NCI-H510A treated with DMSO at 0.1 percent for 48 hours (cell line): Measurements from ENCODE around the gene MYOM3.

Source experiments
- DNase-seq: peaks from one replicate; lab custom pipeline; 2025; lab: John Stamatoyannopoulos, UW

Gene MYOM3

DNA sequence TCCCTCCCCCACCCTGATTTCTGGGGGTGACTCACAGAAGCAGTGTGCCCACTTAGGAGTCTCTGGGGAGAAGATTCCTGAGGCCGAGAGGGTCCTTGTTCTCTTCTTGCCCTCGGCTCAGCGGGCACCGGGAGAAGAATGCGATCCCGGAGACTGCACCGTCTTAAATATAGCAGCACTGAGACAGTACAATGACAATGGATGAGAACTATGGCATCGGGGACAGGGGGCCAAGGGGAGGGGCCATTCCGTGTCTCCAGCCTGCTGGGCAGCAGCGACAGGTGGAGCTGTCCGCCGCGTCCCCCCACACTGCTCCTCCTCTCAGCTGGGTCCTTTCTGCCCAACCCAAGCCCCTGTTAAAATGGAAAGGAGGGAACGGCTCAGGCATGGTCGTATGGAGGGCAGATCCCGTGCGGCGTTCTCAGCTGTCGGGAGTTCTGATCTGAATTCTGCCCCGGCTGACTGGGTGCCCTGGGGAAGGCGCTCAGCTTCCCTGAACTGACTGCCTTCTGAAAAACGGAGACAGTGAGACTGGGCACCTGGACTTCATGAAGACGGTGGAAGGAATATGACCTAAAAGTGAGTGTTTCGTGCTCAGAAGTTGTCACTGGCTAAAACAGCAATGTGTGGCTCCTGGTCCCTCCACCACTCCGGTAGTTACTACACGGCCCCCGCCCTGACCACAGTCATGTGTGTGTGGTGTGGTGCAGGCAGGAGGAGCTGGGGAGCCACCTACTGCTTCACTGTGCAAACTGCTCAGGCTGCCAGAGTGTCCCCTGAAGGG, at the start of gene MYOM3:
Gene MYOM3 (minus strand): TSS at position 140 of the 784 bp plus-strand sequence. CDS start 3,499 bp downstream, outside the sequence.
- peak; percentile 42 for DNase-seq

DNA sequence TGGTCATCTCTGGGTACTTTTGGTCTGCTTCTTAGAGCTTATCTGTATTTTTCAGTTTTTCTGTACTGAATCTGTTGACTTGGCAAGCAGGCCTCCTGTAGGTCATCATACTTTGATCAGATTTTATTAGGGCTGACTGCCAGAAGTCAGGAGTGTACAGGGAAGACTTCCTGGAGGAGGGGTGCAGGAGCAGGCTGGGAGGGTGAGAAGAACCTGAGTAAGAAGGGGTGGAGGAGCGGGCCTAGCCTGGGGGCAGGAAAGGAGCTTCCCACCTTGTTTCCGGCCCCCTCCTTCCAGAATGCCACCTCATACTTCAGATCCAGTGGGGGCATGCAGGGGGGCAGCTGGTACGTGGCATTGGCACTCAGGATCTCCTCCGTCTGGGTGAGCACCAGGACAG, 49.3 kb upstream of the MYOM3 start:
- DNase-seq = no peak

DNA sequence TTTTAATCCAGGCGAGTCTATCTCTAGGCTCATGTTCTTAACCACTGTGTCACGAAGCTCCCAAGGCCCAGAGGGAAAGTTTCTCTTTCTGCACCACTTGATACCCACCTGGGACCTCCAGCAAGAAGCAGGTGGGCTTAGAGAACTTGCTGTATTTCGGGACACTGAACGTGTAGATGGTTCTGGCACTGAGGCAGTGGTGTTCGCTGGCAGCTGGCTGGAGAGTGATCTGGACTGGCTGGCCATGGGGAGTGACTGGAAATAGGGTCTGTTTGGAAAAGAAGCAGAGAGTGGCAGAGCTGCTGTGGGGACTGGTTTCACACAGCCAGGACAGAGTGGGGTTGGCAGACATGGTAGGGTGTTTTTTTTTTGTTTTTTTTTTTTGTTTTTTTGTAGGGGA, 47.4 kb upstream of the MYOM3 start:
- DNase-seq = no peak

DNA sequence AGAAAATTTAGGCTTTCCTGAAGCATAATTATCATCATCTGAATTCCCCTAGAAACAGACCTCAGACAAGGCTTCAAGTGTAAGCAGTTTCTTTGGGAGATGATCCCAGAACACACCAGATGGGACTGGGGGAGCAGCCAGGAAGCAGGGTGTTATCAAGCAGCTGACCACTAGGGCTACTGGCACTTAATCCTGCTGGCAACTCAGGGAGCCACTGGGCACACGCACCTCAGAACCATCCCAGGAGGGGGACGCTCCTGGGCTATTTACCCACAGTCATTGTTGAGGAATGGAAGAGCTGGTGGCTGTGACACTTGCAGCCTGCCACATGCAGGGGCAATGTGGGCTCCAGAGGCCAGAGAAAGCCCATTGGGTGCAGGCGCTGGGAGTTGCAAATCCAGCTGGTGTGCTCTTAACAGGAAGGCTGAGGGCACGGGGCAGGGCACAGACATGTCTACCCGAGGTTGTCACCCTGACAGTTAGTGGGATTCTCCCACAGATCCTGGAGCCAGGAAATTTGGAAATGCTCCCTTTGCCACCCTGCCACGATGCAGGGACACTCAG, 46.1 kb upstream of the MYOM3 start:
- DNase-seq = no peak

DNA sequence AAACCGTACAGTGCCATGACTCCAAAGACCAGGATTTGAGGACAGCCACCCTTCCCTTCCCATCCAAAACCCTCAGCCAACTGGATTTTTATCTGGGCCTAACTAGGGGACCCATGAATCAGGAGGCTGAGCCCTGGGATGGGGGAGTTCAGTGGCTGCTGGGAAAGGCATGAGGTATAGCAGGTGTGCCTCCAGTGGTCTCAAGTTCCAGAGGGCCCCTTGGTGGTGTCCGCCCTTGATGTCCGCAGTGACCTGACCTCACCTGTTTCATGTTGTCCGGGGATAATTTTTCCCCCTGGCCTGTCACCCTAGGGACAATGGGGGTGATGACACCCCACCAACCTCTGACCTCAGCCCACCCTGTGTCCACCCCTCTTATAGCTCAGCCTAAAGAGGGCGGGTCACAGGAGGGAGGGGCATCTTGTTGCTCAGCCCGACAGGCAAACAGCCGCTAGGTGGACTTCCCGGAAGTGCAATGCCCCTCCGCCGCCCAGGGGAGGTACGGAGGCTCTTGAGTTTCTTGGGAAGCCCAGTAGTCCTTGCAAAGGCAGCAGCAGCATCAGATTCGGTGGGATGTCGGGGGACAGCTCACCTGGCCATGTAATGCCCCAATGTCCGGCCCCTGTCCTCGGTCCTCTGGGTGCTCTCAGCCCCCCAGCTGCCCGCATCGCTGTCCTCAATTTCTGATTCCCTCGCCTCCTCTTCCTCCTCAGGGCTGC, 44.8 kb upstream of the MYOM3 start:
- DNase-seq = no peak

DNA sequence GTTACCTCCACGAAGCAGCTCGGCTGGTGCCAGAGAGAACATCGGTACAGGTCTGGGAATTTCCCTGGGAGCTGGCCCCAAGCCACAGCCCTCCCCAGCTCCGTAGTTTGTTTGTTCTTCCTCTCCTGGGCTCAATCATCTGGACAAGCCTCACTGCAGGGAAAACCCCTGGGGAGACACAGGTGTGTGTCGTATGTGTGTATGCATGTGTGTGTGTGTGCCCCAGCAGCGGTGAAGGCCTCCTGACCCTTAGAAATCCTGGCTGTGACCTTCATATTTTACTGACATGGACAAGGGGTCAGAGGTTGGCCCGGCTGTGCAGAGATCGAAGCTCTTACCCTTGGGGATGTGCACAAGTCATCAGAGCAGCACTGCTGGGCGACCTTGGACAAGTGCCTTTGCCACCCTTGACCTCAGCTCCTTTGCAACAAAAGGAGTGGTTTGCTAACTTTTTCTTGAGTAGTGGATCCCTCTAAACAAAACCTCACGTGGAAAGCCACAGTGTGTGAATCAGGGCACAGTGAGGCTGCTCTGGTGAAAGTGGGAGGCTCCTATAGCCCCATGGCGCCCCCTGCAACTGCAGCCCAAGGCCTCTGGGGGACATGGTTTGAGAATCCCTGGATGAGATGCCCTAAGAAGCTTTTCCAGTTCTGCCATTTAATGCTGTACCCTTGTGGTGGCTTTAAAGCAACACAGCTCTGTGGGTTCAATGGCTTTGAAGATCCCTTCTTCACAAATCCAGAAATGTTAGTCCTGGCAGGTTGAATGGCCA, 43.3 kb upstream of the MYOM3 start:
- peak; percentile 56 for DNase-seq

DNA sequence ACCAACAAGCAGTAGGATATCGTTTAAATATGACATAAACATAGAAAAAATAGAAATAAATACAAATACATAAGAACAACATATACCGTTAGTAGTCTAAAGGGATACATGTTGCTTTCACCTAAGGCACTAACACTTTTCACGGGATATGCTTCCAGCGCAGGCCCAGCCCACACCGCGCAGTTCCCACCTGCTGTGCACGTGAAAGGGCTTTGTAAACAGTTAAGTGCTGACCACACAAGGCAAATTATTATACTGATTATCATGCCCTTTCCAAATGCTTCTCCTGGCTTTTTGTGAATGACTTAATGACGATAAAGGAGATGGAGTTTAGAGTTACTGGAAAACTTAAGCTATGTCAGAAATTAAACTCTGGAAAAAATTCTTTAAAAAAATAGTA, 42.3 kb upstream of the MYOM3 start:
- peak; percentile 66 for DNase-seq

DNA sequence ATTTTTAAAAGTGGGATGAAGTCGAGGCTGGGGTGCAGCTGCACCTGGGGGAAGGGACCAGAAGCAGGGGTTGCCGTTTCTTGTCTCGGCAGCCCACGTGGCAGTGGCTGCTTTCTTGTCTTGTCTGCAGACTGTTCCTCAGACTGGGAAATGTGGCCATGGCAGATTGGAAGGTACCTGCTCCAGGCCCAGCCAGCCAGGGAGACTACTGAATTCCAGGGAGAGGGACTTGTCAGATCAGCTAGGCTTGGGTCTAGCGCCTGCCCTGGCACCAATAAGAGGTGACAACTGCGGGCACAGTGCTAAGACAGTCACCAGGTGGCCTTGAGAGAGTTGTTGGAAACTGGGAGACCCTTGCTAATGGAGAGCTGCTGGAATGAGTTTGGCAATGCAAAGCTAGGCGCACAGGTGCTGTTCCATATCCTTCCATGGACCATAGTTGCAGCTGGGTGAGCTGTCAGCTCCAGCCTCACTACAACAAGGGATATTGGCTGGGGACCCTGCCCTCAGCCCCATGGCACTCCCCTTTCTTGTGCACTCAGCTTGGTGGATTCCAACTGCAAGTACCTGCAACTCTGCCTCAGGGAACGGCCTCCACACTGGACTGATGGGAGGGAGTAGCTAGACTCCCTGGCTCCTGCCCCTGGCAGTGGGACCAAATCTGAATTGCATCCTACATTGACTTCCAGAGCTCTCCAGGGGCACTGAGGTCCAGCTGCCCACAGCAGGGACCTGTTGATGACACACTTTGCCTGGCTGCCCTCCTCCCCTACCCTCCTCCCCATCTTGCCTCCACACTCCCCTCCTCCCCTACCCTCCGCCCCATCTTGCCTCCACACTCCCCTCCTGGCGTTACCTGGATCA, 40.9 kb upstream of the MYOM3 start:
- no peak for DNase-seq

DNA sequence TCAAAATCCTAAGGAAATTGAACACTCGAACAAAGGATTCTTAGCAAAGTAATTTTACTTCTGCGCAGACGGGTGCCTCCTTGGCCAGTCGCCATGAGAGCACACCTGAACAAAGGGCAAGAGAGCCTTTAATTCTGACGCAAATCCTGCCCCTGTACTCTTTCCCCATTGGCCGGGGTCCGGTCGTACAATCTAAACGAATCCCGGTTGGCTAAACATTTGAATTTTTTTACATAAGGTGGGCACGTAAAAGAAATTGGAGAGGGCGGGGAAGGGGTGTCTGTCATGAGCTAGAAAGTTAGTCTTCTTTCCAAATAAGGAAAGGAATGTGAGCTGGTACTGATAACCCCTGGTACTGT, 39.2 kb upstream of the MYOM3 start:
- DNase-seq = peak; percentile 98

DNA sequence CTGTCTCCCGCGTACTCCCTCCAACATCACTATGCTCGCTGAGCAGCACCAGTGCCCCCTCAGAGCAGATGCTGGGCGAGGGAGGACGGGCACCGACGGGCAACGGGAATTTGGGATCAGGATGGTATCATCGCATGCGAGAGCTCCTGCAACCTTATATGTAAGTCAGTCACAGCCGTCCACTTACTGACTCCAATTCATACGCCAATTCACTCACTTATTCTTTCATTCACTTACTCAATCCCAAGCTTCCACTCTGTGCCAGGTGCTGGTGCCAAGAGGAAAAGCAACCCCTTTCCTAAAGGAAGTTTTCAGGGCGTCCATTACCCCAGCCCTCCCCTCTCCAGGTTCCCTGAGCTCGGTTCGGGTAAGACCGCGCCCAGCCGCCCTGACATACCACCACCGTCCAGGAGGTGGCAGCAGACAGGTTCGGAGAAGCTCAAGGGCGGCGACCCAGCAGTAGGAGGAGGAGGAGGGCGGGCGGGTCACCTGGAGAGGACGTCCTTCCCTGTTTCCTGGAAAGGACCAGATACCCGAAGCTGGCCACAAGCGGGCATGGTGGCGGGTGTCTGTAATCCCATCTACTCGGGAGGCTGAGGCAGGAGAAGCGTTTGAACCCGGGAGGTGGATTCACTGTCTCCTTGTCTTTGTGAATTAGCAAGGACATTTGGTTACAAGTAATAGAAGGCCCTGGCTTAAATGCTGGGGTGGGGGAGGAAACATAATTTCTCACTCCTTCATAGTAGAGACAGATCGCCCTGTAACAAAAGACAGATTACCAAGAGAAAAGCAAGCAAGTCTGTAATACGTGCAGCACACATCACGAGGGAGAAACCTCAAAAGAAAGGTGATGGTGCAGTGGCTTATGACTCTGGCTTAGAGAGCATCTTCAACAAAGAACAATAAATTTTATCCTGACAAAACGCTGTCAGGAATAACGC, 38.6 kb upstream of the MYOM3 start:
- DNase-seq = peak; percentile 93

DNA sequence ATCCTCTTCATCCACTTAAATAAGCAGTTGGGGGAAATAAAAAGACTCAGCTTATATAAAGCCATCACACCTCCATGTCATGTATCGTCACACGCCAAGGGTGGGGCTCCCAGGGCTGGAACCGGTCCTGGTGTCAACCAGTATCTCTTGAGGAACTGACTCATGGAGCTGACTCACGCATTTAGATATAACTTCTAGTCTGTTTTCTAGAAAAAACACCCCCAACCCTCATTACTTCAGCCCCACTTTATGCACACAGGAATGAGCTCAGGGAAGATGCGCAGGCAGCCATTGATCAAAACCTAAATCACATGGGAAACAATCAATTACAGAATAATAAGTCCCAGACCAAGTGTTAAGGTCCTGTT, 37.9 kb upstream of the MYOM3 start:
- DNase-seq = no peak

DNA sequence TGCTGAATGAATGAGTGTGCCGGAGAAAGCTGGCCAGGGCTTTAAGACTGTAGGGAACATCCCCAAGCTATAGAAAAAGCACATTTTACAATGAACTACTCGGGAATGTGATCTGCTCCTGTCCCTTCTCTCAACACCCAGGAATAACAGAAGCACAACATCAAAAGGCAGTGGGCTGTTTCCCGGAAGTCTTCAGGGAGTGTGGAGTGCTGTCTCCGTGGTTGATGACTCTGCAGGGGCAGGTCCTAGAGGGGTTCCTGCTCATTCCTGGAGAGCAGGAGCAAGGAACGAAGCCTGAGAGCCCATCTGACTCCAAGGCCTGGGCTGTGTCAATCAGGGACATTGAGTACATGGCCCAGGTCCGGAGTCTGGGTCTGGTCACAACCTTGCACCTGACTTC, 35.9 kb upstream of the MYOM3 start:
- DNase-seq = no peak

DNA sequence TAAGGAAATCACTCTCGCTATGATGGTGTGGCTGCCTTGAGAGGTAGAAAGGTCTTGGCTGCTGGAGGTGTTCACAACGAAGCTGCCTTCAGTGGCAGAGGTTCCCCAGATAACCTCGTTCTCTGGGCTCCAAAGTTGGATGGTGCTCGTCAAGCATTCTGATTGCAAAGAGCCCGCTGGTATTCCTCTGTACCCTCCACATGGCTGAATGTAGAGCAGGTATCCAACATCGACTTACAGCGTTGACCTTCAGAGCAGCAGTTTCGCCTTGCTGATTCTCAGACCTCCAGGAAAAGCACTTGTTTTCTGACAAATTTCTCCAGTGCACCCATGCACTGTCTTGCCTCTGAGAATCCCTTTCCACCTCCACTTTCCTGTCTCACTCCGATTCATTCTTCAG, 35.3 kb upstream of the MYOM3 start:
- no peak for DNase-seq

DNA sequence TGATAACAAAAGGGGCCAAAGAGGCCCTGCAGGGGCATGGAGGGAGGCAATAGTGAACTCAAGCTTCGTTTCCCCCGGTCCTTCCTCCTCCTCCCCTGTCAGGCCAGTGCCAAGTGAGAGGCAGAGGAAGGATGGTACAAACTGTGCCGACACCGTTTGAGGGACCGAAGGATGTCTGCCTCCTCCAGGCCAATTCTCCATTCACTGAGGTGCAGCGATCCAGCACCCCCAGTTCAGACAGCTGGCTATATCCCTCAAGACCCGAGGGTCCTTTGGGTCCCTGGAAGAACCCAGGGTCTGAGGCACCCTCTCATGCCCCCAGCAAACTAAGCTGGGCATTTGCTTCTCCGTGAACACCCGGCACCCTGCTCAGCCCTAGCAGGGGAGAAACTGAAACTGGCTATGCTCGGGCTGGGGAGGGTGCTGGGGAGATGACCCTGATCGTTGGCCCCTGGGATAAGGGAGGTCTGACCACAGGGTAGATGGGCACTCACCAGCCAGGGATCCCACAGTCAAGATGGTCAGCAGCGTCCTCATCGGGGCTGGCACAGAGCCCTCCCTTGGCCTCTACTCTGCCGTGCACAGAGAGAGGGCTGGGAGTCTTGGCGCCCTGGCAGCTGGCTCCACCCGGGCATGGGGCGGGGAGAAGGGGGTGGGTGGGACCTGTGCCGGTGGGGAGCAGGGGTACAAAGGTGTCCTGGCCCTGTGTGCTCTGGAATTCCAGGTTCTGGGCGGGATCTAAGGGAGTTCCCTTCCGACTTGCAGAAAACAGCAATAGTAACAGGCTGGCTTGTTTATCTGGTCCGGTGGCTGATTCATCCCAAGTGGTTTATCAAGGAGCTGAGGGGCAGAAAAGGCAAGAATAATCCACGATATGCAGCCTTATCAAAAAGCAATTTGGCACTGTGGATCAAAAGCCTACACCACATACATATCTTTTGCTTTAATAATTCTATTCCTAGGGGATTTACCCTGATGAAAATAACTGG, 30.9 kb upstream of the MYOM3 start, which contains the start of gene IL22RA1:
Gene IL22RA1 (minus strand): TSS at position 595 of the 989 bp plus-strand sequence. CDS start 58 bp downstream, at position 537.
- DNase-seq = peak; percentile 39

DNA sequence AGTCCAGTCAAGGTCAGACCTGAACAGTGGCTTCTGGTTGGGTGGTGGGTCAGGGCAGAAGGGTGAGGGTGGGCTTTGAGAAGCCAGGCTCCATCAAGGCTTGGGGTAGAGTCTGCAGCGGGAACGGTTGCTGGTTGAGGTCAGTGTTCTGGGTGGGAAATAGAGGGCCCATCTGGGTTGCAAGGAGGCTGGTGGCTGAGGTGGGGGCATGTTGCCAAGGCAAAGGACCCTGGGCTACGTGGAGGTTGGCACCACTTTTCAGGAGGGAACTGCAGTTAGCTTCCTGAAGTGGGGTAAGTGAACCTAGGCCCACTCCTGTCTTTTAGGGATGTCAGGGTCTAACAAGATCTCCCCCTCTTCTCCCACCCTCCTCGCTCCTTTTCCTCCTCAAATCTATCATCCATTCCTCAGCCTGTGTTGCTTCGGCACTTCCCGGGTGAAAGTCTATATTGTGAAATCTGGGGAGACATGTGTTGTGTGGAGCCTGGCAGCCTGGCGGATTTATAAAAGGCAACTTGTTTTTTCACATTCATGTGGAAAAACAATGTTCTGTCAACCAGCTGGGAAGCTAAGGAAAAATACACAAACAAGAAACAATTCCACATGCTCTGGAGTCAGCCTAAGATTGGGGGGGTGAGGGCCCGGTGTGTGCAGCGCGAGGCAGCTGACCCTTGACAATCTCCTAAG, 29.5 kb upstream of the MYOM3 start:
- DNase-seq = no peak

DNA sequence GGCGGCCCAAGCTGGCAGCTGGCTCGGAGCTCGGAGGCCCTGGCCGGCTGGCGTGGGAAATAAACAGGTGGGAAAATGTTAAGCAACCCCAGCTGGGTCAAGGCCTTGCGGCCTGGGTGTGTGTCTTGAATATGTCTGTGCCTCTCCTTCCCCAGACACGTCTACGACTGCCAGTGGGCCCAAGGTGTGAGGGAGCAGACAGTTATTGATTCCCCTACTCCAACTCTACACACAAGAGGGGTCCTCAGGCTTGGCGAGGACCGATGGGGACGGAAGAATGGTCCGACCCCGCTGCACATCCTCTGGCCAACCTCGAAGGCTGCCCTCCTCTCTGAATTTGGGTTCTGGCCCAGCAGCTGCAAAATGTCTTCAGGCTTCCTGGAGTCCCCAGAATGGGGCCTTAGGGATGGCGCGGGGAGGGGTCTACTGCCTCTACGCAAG, 28.8 kb upstream of the MYOM3 start:
- no peak for DNase-seq

DNA sequence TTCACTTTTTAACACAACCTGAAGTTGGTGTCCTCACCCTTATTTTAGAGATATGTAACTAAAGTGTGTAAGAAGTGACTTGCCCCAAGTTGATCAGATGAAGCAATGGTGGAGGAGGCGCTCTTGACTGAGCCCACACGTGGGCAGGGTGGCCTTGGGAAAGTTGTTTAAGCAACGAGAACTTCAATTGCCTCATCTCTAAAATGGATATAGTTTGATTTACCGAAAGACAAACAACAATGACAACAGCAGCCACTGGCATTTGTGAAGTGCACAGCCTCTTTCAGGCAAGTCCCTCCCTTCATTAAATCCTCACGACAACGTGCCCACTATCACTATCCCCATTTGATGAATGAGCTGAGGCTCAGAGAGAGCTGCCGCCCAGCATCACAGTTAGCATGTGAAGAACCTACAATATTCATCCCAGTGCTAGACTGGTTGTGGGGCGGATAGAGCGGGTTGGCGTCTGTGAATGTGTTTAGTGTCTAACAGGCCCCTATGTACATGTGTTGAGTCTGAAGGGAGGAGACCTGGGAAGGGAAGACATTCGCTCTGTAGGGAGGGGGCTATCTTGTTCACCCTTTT, 28.0 kb upstream of the MYOM3 start:
- no peak for DNase-seq

DNA sequence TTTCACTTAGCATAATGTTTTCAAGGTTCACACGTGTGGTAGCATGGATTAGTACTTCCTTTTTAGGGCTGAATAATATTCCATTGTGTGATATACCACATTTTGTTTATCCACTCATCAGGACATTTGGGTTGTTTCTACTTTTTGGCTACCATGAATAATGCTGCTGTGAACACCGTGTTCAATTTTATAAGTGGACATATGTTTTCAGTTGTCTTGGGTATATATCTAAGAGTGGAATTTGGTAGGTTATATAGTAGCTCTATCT, 27.2 kb upstream of the MYOM3 start:
- DNase-seq = no peak
